Activated CD4-positive, alpha-beta T cell treated with anti-CD3 and anti-CD28 coated beads, Interleukin-10, Interleukin-2, amounts not matched to agents 100 ng/mL and 50 ng/mL, durations not matched to agents 16 hours and 8 hours (primary cell): Measurements from ENCODE around the gene ADRB2.

Experiments
- DNase-seq: peaks from one replicate; pipeline ENCODE4 v3.0.0-alpha.2; 2020

Gene ADRB2

GRCh38 chr5:148831590-148832565 is 5.5 kb downstream of the ADRB2 start:
- DNase-seq, result no peak

DNA sequence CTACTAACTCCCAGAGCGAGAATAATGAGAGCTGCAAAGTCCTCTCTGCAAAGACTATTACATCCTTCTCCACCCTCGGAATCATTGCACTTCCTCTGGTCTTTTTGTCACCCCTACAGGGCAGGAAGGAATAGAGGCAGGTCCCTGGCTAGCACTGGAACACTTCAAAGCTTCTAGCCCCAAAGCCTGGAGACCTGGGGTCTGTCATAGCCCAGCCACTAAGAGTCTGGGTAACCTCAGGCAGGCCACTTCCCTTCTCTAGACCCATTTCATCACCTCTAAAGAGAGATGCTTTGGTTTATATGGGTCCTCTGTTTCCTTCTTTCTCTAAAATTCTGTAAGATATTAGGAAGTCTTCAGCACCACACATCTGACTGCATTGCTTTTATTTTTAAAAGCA is 6.7 kb downstream of the ADRB2 start:
- no peak for DNase-seq

- DNase-seq, result no peak
Observed at GRCh38 chr5:148833925-148834324, 7.5 kb downstream of the ADRB2 start.

DNA sequence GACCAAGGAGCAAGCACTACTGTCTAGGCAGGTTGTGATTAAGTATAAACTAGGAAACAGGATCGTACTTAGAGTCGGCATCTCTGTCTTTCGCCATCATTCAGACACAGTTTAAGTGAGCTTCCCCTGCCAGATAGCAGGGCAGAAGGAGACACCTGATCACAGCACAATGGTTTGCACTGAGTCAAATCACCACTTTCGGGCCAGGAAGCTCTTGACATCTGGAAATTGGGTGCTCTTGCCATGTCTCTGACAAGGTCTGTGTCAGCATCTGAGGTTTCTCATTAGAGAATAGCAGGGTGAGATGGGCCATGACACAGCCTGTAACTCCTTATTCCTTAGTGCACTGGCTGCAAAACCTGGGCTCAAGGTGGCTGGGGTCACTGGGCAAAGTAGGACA is 8.3 kb downstream of the ADRB2 start:
- peak; percentile 53 for DNase-seq

DNA sequence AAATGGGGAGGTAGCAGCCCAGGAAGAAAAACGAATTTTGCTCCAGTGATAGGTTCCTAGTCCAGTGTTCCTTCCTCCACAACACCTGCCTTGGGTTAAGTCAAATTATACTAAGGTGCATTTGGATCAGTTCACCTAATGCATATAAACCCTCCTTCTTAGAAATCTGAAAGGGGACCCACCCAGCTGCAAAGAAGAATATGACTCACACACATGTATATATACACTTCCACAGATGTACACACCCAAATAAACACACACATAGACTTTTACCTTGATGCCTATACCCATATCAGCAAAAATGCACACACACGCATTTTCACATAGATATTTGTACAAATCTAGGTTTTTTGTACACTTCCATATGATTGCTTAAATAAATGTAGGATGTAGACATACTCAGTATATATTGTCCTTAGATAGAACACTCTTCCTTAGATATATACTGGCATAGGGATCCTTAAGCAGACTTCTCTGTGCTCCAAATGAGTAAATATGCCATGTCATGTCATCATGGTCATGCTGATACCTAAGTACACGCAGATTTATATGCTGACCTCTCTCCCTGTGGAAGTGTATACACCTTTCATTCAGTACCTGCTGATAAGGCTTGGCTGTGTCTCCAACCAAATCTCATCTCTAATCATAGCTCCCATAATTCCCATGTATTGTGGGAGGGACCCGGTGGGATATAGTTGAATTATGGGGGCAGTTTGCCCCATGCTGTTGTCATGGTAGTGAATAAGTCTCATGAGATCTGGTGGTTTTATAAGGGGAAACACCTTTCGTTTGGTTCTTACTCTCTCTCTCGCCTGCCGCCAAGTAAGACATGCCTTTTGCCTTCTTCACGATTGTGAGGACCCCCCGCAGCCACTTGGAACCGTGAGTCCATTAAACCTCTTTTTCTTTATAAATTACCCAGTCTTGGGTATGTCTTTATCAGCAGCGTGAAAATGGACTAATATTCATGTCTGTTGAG is 10.2 kb downstream of the ADRB2 start:
- DNase-seq, result no peak

DNA sequence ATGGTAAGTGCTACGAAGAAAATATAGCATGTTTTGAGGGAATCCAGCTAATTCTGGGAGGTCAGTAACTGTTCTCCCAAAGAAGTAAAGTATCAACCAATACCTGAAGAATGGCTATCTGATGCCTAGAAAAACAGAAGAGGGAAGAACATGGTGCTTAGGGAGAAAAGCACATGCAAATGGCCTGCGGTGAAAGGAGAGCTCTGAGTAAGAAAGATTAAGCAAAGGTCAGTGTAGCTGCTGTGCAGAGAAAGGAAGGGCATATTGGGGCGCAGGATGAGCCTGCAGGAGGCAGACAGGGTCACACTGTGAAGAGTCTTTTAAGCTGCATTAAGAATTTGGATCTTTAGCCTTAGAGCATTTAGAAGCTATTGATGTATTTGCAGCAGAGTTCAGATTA is 11.0 kb downstream of the ADRB2 start:
- no peak for DNase-seq

DNA sequence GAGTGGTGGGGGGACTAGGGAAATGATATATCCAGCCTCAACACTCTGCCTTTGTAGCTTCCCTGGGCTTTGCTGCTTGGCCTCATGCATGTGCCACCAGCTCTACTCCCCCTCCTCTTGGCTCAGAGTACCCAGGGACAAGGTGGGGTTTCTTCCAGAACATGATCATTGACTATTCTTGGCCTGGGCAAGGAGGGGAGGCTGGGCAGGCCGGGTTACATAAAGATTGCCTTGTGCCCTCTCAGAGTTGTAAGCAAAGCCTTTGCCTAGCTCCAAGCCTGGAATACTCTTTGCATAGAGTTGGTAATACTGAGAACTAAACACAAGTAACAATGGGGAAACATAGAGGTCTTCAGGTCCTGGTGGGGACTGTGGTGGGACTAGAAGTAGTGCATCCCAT is 11.9 kb downstream of the ADRB2 start:
- no peak for DNase-seq

DNA sequence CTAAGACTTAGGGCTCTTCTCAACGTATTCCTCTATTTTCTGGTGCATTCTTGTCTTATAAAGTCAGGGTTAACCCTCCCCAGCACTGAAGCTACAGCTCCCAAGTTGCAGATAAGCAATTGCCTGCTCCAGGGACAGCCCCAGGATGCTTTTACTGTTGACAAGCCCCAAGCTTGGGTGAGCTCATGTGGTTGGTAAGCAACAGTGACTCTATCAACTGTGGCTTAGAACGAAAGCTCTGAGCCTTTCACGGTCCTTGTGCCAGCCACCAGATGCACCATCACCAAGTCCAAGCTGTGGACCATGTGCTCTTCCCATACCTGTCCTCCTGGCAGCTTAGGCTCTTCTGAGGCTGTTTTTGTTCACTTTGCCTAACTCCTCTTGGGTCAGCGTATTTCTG is 13.5 kb downstream of the ADRB2 start:
- no peak for DNase-seq

DNA sequence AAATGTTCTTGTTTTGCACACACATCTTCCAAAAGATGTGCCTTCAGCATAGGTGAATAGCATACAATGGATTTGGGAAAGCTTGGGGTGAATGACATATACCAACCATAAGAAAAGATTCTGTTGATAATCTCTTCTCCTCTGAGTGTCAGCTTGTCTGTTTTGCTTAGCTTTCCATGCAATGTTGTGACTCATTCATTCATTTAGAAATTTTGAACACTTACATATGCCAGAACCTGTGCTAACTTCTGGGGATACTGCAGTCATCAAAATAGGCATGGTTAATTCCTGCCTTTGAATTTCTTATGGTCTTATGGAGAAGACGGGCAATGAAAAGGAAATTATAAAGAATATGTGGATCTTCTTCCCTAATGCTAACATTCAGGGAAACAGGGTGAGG is 14.1 kb downstream of the ADRB2 start:
- DNase-seq, result no peak

GRCh38 chr5:148841519-148841918 is 15.1 kb downstream of the ADRB2 start:
- no peak for DNase-seq

GRCh38 chr5:148842161-148842560 is 15.8 kb downstream of the ADRB2 start:
- DNase-seq, result no peak

GRCh38 chr5:148843510-148844318 is 17.3 kb downstream of the ADRB2 start:
- DNase-seq, result no peak

DNA sequence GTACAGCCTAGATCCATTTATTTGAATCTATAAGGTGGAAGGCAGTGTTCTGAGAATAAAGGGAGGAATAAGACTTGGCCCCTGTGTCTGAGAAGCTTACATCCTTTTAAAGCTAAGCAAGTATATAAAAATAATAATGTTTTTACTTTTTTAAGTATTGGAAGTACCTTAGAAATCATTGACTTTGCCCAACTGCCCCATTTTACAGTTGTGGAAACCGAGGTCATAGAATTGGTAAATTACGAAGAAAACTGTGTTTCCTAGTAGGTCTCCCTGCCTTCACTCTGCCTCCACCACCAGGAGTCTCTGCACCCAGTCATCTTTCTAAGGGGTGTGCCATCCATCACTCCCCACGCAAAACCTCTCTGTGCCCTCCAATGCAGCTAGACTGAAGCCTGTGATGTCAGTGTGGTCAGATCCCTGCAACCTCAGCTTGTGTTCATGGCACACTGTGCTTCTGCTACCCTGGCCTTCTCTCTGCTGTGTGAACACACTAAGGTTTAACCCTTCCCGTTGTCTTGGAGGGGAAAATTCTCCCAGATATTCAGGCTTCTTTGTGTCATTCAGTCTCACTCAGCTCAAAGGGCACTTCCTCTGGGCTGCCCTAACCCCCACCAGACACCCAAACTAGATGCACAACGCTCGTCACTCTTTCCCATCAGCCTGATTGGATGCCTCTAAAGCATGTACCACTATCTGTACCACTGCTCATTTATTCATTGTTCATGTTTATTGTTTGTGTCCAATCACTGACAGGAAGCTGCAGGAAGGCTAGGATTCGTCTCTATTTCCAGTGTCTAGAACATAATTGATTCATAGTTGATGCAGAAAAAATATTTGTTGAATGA is 18.2 kb downstream of the ADRB2 start:
- no peak for DNase-seq

GRCh38 chr5:148846930-148847329 is 20.5 kb downstream of the ADRB2 start:
- no peak for DNase-seq

DNA sequence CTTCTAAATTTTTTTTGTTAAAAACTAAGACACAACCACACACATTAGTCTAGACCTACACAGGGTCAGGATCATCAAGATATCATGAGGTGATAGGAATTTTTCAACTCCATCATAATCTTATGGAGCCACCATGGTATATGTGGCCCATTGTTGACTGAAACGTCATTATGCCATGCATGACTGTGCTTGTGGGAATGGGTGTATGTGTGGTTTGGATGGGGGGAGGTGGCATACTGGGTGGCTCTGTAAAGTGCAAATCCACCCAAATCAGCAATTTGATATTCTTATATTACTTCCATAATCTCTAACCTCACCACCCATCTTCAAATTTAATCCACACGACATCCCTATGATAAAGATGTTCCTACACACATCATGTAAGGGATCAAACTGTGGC is 21.0 kb downstream of the ADRB2 start:
- DNase-seq, result no peak

- peak; percentile 47 for DNase-seq
Observed at GRCh38 chr5:148848393-148849031, 22.1 kb downstream of the ADRB2 start.

GRCh38 chr5:148849461-148849860 is 23.1 kb downstream of the ADRB2 start:
- DNase-seq, result peak; percentile 58

DNA sequence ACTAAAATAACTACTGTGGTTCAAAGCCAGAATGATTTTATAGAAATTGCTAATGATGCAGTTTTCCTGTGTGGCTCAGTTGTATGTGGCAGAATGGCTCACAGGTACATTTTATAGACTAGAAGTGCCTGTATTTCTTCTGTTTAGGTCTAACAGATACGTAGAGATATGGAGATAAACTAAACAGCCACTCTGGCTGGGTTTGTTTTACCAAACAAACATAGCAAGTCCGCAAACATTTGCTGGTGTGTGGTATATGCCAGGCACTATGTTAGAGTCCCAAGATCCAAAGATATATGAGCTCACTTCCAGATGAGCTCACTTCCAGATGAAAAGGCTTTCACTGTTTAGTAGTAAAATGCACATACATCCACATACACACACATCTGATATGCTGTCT is 24.4 kb downstream of the ADRB2 start:
- DNase-seq, result no peak

- no peak for DNase-seq
Observed at GRCh38 chr5:148853868-148854267, 27.5 kb downstream of the ADRB2 start.

DNA sequence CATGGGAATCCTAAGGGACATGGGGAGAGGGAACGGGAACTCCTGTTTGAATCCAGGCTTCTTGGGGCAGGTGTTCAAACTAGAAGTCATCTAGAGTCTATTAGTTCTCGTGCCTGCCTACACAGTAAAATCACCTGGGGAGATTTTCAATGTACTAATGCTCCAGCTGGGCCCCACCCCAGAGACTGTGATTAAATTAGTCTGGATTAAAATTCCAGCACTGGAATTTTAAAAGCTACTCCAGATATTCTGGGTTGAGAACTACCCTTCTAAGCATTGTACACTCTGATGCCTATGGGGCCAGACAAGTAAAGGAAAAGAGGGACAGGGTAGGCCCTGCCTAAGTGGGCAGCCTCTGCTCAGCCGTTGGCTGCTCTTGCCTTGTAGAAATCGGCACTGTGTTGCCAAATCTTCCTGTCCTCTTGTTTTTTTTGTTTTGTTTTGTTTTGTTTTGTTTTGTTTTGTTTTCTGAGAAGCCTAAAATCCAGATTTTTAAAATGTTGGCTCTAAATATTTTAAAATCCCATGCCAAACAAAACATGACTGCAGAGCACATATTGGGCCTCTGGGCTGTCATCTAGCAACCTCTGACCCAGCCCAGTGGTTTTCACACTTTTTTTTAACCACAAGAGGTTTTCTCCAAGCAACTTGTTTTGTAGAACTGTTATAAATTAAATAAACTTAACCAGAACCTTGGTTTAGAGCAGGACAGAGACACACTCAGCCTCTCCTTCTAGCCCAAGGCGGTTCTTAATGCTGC is 29.0 kb downstream of the ADRB2 start:
- peak; percentile 54 for DNase-seq

DNA sequence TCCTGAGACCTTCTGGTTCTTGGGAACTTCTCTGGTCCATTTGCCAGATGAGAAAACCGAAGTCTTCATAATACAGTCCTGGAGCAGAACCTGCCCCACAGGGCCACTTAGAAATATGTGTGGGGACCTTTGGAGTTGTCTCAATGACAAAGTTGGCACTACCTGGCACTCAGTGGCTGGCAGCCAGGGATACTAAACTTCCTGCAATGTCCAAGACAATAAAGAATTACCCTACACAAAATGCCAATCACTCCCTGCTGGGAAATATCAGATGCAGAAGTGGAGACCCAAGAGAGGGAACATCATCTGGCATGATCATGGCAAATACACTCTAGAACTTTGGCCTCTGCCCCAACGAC is 29.6 kb downstream of the ADRB2 start:
- DNase-seq, result no peak
